GM12892 (cell line): Measurements from ENCODE around the gene GPR132.

Experiments used
- POLR2A ChIP-seq: IDR thresholded peaks from 2 replicates; pipeline ENCODE4 v1.6.1; 2011; ENCODE audit warnings: low read depth, low read length, control low read depth
- POLR2AphosphoS5 ChIP-seq: IDR thresholded peaks from 2 replicates; pipeline ENCODE4 v1.6.1; 2011; ENCODE audit warnings: low read depth, low read length, control low read depth

GRCh38 chr14:105019861-105020814 is 45.1 kb downstream of the GPR132 start:
- TF ChIP-seq POLR2AphosphoS5 (0 out of 2 replicates have a peak, but pooled peaks have one; percentile 10), POLR2A (no peak)
